Right lobe of liver (tissue), 6 donors: Measurements from ENCODE around the gene HMGCS2. TPM values are rescaled to one million over a fixed set of nuclear protein-coding genes. Genes with fewer than 3 reads are reported as not detected.

Experiments used
- ATAC-seq, 4 donors: fragments of 200-7000 bp; cut with Tn5 transposase; one replicate each; pipeline ENCODE4 v1.9.1; 2020; ENCODE audit warnings: mild to moderate bottlenecking in 4 of 4, moderate library complexity in 4 of 4
- DNase-seq, 3 donors: peaks; one replicate each; pipeline ENCODE4 v3.0.0-alpha.2; 2020
- H3K27ac ChIP-seq, 3 donors: fragments of 200-600 bp; one replicate each; pipeline ENCODE4 v1.8.0; 2022
- H3K27me3 ChIP-seq, 2 donors: fragments of 200-600 bp; one replicate each; pipeline ENCODE4 v1.8.0; 2022
- H3K36me3 ChIP-seq, 4 donors: fragments of 200-600 bp; sonication (generic) in 1 of 4; one replicate each; pipeline versions ENCODE4 v1.5.1 to v1.8.0; 2017 to 2022; ENCODE audit warnings: control low read depth in 1 of 4
- H3K4me1 ChIP-seq, 4 donors: fragments of 200-600 bp; sonication (generic) in 1 of 4; one replicate each; pipeline versions ENCODE4 v1.5.1 to v1.8.0; 2017 to 2022; ENCODE audit warnings: control low read depth in 1 of 4
- H3K4me3 ChIP-seq, 3 donors: fragments of 200-600 bp; one replicate each; pipeline ENCODE4 v1.8.0; 2022
- H3K9me3 ChIP-seq, 4 donors: fragments of 200-600 bp; sonication (generic) in 1 of 4; one replicate each; pipeline versions ENCODE4 v1.5.1 to v1.8.0; 2017 to 2022; ENCODE audit warnings: control low read depth in 1 of 4
- CTCF ChIP-seq, 4 donors: fragments of 200-600 bp in 3 of 4; fragments of 450-650 bp in 1 of 4; IDR thresholded peaks; one replicate each; pipeline versions ENCODE4 v1.5.1 to v1.8.0; 2016 to 2022; ENCODE audit warnings: antibody characterized with exemption in 4 of 4, mild to moderate bottlenecking in 2 of 4
- POLR2A ChIP-seq: fragments of 450-650 bp; IDR thresholded peaks from one replicate; pipeline ENCODE4 v1.6.1; 2017; ENCODE audit warnings: antibody characterized with exemption, mild to moderate bottlenecking
- WGBS: methylation state at CpG from one replicate; pipeline ENCODE4 v1.1.6; 2018; ENCODE audit warnings: low coverage, low lambda C conversion rate; ENCODE audit not compliant: insufficient coverage; ENCODE audit errors: missing lambda C conversion rate; 5-methylcytosine and 5-hydroxymethylcytosine counted together
- intact Hi-C, 2 donors: fragments of 100-400 bp; cut with DNase I; formaldehyde crosslinking; loops; one replicate each; pipeline versions ENCODE4 v1.11.2 to v1.14.1; 2022
- total RNA-seq, 6 experiments: library from RNA; depleted of rRNA in 2 of 6; stranded (reverse); fragments of >200 nt in 2 of 6; fragmentation: NEBNext Ultra II Directional in 3 of 6; extraction: Animal tissue kit (Norgen Biotek cat#: 25700) in 3 of 6; gene quantifications; one replicate each; pipeline versions ENCODE4 v1.1.0 to v1.2.4, GENCODE V29; 2016 to 2023
- donor health status: DM: no; HTN: yes; CAD: no.
- donor health status: DM: no; HTN: no; CAD: no.
- donor health status: DM: no; HTN: no; CAD: no.
- donor health status: DM: no; HTN: yes; CAD: no.
- donor health status: DM: no; HTN: yes; CAD: no.

The HMGCS2 gene
- total RNA-seq, 6 experiments from 2014 or later, result 390 to 938 (median 855) TPM

- TF ChIP-seq CTCF (IDR thresholded peaks at IDR 0.05) (no peak), POLR2A (no peak)
- Histone ChIP-seq H3K4me1 (peaks cover 0 to 46% (median 12%) of the 10 kb centered on the region in 4 donors), H3K27me3 (no peaks in the 10 kb centered on the region), H3K27ac (peak overlapping the region in 1 of 3 donors; percentile 47), H3K36me3 (peaks cover 0 to 53% (median 18%) of the 10 kb centered on the region in 4 donors), H3K9me3 (no peaks in the 10 kb centered on the region), H3K4me3 (no peak overlapping the region)
- ATAC-seq (no peak), DNase-seq (no peak)
- WGBS, result 39% methylated on average over 4 of the region's 4 CpGs
- intact Hi-C loops, result loop anchor here in 1 of 2 donors (10.0 kb wide), 1 partner anchor 127 kb away; no protein-coding TSS in a partner anchor
Observed at GRCh38 chr1:119748040-119748439, 20.7 kb downstream of the HMGCS2 start.

GRCh38 chr1:119747451-119747850 is 21.3 kb downstream of the HMGCS2 start:
- H3K4me3 ChIP-seq, result no peak overlapping the region
- intact Hi-C loops, result loop anchor here in 1 of 2 donors (10.0 kb wide), 1 partner anchor 127 kb away; no protein-coding TSS in a partner anchor
- H3K27ac ChIP-seq, result peak overlapping the region in 1 of 3 donors; percentile 47
- TF ChIP-seq POLR2A, result no peak
- TF ChIP-seq CTCF (IDR thresholded peaks at IDR 0.05), result no peak
- DNase-seq, result no peak
- ATAC-seq, result no peak
- no peaks in the 10 kb centered on the region for H3K9me3 ChIP-seq
- no peaks in the 10 kb centered on the region for H3K27me3 ChIP-seq
- WGBS, result 80% methylated on average over 2 of the region's 3 CpGs
- peaks cover 0 to 48% (median 15%) of the 10 kb centered on the region in 4 donors for H3K36me3 ChIP-seq
- H3K4me1 ChIP-seq, result peaks cover 0 to 52% (median 14%) of the 10 kb centered on the region in 4 donors

- Histone ChIP-seq H3K4me1 (peaks cover 0 to 54% (median 14%) of the 10 kb centered on the region in 4 donors), H3K36me3 (peaks cover 0 to 23% (median 4%) of the 10 kb centered on the region in 4 donors), H3K4me3 (no peak overlapping the region), H3K27ac (peak overlapping the region in 1 of 3 donors; percentile 45), H3K9me3 (no peaks in the 10 kb centered on the region), H3K27me3 (no peaks in the 10 kb centered on the region)
- TF ChIP-seq CTCF (IDR thresholded peaks at IDR 0.05) (no peak), POLR2A (no peak)
- DNase-seq, result no peak
- 17% methylated on average over 1 of the region's 1 CpG for WGBS
- intact Hi-C loops, result loop anchor here in 1 of 2 donors (10.0 kb wide), 1 partner anchor 130 kb away; no protein-coding TSS in a partner anchor
- peak; percentile 24 to 62 (median 30) for ATAC-seq
Observed at GRCh38 chr1:119745034-119745433, 23.7 kb downstream of the HMGCS2 start.

GRCh38 chr1:119744598-119744942 is 24.1 kb downstream of the HMGCS2 start:
- TF ChIP-seq CTCF (IDR thresholded peaks at IDR 0.05) (no peak), POLR2A (no peak)
- DNase-seq, result no peak
- no peak overlapping the region for H3K4me3 ChIP-seq
- peaks cover 0 to 54% (median 14%) of the 10 kb centered on the region in 4 donors for H3K4me1 ChIP-seq
- 75% methylated on average over 1 of the region's 1 CpG for WGBS
- ATAC-seq, result no peak
- peaks cover 0 to 19% (median 1%) of the 10 kb centered on the region in 4 donors for H3K36me3 ChIP-seq
- intact Hi-C loops, result loop anchor here in 1 of 2 donors (10.0 kb wide), 1 partner anchor 130 kb away; no protein-coding TSS in a partner anchor
- H3K27ac ChIP-seq, result peak overlapping the region in 2 of 3 donors; percentile 3 to 45
- no peaks in the 10 kb centered on the region for H3K9me3 ChIP-seq
- no peaks in the 10 kb centered on the region for H3K27me3 ChIP-seq
